HFFc6 (cell line): ENCODE measurements around the gene GLIS2. TPM values are rescaled to one million over a fixed set of nuclear protein-coding genes. Genes with fewer than 3 reads are reported as not detected.

Experiments used
- DNase-seq: peaks from one replicate; pipeline ENCODE4 v3.0.0-alpha.2; 2018
- H3K27ac Mint-ChIP-seq: 2 replicates; pipeline ENCODE4 v1.8.0; 2020; ENCODE audit warnings: mild to moderate bottlenecking, mixed read lengths
- H3K27me3 Mint-ChIP-seq: 2 replicates; pipeline ENCODE4 v1.8.0; 2021; ENCODE audit warnings: mild to moderate bottlenecking, moderate library complexity, mixed read lengths; ENCODE audit not compliant: insufficient read depth
- H3K36me3 Mint-ChIP-seq: 2 replicates; pipeline ENCODE4 v1.8.0; 2021; ENCODE audit warnings: low read depth, mixed read lengths
- H3K4me1 Mint-ChIP-seq: 2 replicates; pipeline ENCODE4 v1.8.0; 2020; ENCODE audit warnings: low read depth, mixed read lengths
- H3K4me3 Mint-ChIP-seq: 2 replicates; pipeline ENCODE4 v1.8.0; 2020; ENCODE audit warnings: mild to moderate bottlenecking, moderate library complexity, mixed read lengths
- H3K9me3 Mint-ChIP-seq: 2 replicates; pipeline ENCODE4 v1.8.0; 2020; ENCODE audit warnings: mild to moderate bottlenecking, mixed read lengths
- CTCF ChIP-seq: fragments of 200-600 bp; sonication (generic); IDR thresholded peaks from 2 replicates; pipeline ENCODE4 v1.5.0; 2021; ENCODE audit warnings: antibody characterized with exemption, mild to moderate bottlenecking
- total RNA-seq, 6 experiments: library from RNA; stranded (reverse); fragmentation: NEBNext Ultra II Directional; extraction: Animal tissue kit (Norgen Biotek cat#: 25700); gene quantifications; 2 replicates in 1 of 6; 3 replicates in 5 of 6; pipeline ENCODE4 v1.2.3, GENCODE V29; 2021

Gene GLIS2
- total RNA-seq, 6 experiments from 2014 or later: 21.9 to 26.0 (median 23.5) TPM

- TF ChIP-seq CTCF: no peak
- H3K27me3 Mint-ChIP-seq: no peaks in the 10 kb centered on the region
- H3K9me3 Mint-ChIP-seq: no peaks in the 10 kb centered on the region
- H3K27ac Mint-ChIP-seq: no peak overlapping the region
- no peaks in the 10 kb centered on the region for H3K36me3 Mint-ChIP-seq
- no peak overlapping the region for H3K4me3 Mint-ChIP-seq
- no peaks in the 10 kb centered on the region for H3K4me1 Mint-ChIP-seq
- no peak for DNase-seq
These were observed 44.7 kb downstream of the GLIS2 start for GRCh38 chr16:4360538-4361021.

GRCh38 chr16:4361033-4361943 lies 45.4 kb downstream of the GLIS2 start:
- no peak for TF ChIP-seq CTCF
- Mint-ChIP-seq H3K36me3 (no peaks in the 10 kb centered on the region), H3K4me1 (no peaks in the 10 kb centered on the region), H3K27ac (no peak overlapping the region), H3K4me3 (no peak overlapping the region), H3K27me3 (no peaks in the 10 kb centered on the region), H3K9me3 (no peaks in the 10 kb centered on the region)
- no peak for DNase-seq

GRCh38 chr16:4361944-4362311 lies 46.1 kb downstream of the GLIS2 start:
- Mint-ChIP-seq H3K4me3 (no peak overlapping the region), H3K27me3 (no peaks in the 10 kb centered on the region), H3K4me1 (no peaks in the 10 kb centered on the region), H3K9me3 (no peaks in the 10 kb centered on the region), H3K27ac (no peak overlapping the region), H3K36me3 (no peaks in the 10 kb centered on the region)
- TF ChIP-seq CTCF: no peak
- no peak for DNase-seq

- DNase-seq: no peak
- Mint-ChIP-seq H3K4me3 (no peak overlapping the region), H3K27me3 (no peaks in the 10 kb centered on the region), H3K9me3 (no peaks in the 10 kb centered on the region), H3K27ac (no peak overlapping the region), H3K36me3 (no peaks in the 10 kb centered on the region), H3K4me1 (peaks cover 4% of the 10 kb centered on the region; the same call in 1 of the 2 replicates)
- TF ChIP-seq CTCF: no peak
These were observed 46.7 kb downstream of the GLIS2 start for GRCh38 chr16:4362476-4363135.

GRCh38 chr16:4364196-4365013 lies 48.5 kb downstream of the GLIS2 start:
- TF ChIP-seq CTCF: no peak
- Mint-ChIP-seq H3K4me3 (no peak overlapping the region), H3K9me3 (no peaks in the 10 kb centered on the region)

More at GRCh38 chr16:4364196-4365013, 48.5 kb downstream of the GLIS2 start:
- no peak for DNase-seq
- Mint-ChIP-seq H3K27me3 (no peaks in the 10 kb centered on the region; the same call in 1 of the 2 replicates), H3K27ac (no peak overlapping the region), H3K36me3 (no peaks in the 10 kb centered on the region), H3K4me1 (peaks cover 16% of the 10 kb centered on the region)
